ENCODE results near the gene UBE2E3. TPM values are rescaled to one million over a fixed set of nuclear protein-coding genes. Genes with fewer than 3 reads are reported as not detected.
"Not testable (repeated sequence)": the region's sequence is repeated elsewhere in the genome, so short reads cannot be mapped to it uniquely, and the experiment has no call there.

The UBE2E3 gene
- polyA plus RNA-seq, 3 donors, result 185 to 259 (median 211) TPM

GRCh38 chr2:181052523-181052891, 72.1 kb downstream of the UBE2E3 start:
- no peak for DNase-seq (ENCODE audit: extremely low read depth in 1 of 11, low read depth in 9 of 11, low spot score in 4 of 11)

DNA sequence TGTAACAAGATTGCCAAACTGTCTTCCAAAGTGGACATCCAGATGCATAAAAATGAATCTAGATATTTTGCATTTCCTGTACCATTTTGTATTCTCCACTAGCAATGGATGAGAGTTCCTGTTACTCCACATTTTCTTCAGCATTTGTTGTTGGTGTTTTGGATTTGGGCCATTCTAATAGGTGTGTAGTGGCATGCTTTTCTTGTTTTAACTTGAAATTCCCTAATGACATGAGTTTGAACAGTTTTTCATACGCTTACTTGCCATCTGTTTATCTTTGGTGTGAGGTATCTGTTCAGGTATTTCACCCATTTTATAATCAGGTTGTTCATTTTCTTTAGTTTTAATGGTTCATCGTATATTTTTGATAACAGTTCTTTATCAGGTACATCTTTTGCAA, 73.9 kb downstream of the UBE2E3 start:
- DNase-seq (ENCODE audit: extremely low read depth in 1 of 11, low read depth in 9 of 11, low spot score in 4 of 11), result no peak

- DNase-seq (ENCODE audit: extremely low read depth in 1 of 11, low read depth in 9 of 11, low spot score in 4 of 11), result no peak
Measured at GRCh38 chr2:181054843-181055242, 74.4 kb downstream of the UBE2E3 start.

GRCh38 chr2:181058378-181059269, 78.2 kb downstream of the UBE2E3 start:
- DNase-seq (ENCODE audit: extremely low read depth in 1 of 11, low read depth in 9 of 11, low spot score in 4 of 11), result no peak

DNA sequence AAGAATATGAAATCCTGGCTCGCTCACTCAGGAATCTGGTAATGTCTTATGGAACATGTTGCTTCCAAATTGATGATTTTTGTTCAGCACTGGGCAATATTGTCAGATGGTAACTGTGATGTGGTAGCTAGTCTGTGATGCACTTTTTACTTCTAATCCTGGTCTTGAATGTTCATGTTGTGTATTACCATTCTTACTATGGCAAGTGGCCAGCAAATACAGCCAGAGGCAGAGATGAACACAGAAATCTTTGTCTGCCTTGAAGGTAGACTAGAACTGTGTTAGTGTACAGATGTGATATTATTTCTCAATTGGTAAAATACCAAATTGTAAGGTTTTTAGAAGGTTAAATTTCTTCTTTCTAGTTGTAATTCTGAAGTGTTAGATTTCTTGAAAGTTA, 83.3 kb downstream of the UBE2E3 start:
- no peak for DNase-seq (ENCODE audit: extremely low read depth in 1 of 11, low read depth in 9 of 11, low spot score in 4 of 11)

- DNase-seq (ENCODE audit: extremely low read depth in 1 of 11, low read depth in 9 of 11, low spot score in 4 of 11), result no peak
Measured at GRCh38 chr2:181065458-181065857, 85.1 kb downstream of the UBE2E3 start.

DNA sequence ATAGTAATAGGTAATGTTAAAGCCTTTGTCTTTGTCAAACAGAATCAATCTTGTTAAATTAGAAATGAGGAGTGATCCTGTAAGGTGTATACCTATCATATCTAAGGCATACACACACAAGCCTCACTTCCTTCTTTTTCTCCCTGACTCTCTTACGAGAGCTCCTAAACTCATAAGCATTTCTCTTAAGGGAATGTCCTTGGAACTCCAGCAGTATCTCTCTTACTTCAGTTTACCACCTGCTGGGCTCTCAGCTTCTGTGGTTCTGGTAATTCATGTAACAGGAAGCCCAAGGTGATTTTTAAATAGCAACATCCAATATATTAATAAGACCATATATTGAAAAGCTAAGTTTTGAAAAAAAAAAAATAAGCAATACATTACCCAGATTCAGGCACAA, 85.9 kb downstream of the UBE2E3 start:
- DNase-seq (ENCODE audit: extremely low read depth in 1 of 11, low read depth in 9 of 11, low spot score in 4 of 11), result no peak

GRCh38 chr2:181070119-181070835, 89.9 kb downstream of the UBE2E3 start:
- DNase-seq (ENCODE audit: extremely low read depth in 1 of 11, low read depth in 9 of 11, low spot score in 4 of 11), result no peak

- DNase-seq (ENCODE audit: extremely low read depth in 1 of 11, low read depth in 9 of 11, low spot score in 4 of 11), result no peak
Measured at GRCh38 chr2:181070836-181071200, 90.4 kb downstream of the UBE2E3 start.

DNA sequence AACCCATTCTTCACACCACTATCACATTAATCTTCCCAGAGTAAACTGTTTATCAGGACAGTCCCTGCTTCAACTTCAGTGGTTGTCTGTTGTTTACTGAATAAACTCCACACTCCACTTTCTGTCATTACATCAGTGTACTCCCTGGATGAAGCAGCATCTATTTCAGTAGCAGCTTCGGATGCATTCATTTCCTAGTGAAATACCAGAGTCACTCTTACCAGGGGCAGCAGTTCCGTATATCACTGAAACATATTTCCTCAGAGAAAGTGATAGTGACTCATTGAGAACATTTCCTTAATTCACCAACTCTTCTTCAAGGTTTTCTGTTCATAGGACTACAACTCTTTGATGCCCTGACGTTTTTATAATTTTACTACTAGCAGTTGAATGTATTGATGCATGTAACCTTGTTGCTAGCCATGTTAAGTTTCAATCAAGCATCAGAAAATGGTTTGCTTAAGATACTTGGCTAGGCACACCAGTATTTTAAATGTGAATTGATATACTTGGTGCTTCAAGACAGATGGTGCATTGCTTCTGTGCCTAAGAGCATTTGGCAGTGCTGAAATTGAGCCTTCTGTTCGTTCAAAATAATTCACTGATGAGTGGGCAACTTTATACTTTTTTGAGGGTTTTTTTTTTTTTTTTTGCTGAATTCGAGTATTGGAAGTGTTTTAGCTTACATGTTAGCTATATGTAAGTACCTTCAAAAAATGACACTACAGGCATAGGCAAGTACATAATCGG, 92.3 kb downstream of the UBE2E3 start:
- no peak for DNase-seq (ENCODE audit: extremely low read depth in 1 of 11, low read depth in 9 of 11, low spot score in 4 of 11)

DNA sequence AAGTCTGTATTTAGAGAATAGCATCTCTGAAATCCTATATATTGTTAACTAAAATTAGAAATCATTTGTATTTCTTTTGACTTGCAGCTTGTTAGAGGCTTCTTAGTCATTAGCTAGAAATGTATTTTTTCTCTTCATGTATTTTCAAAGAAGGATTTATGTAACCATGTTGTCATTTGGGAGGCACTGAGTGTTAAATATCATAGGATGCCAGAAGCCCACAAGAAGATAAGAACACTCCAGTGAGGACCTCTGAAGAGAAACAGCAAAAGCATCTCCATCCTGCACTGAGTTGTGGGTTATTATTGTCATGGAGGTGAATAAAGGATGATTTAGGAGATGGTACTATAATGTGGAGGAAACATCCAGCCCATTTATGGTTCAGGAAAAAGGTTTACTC, 93.5 kb downstream of the UBE2E3 start:
- DNase-seq (ENCODE audit: extremely low read depth in 1 of 11, low read depth in 9 of 11, low spot score in 4 of 11), result no peak

DNA sequence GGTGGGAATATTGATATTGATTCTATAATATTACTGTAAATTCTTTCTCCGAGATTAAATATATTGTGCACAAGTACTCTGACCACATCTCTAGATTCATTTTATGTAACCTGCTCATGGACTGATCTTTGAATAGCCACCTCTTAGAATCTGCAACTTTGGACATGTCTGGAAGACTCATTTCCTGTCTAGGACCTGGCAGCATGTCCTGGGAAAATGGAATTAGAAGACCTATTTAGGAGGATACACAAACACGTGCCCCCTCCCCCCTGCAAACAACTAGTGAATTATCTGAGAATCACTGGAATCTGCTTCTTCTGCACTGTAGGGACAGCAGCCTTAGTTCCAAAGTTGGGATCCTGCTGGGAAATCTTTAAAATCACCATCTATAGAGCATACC, 94.1 kb downstream of the UBE2E3 start:
- no peak for DNase-seq (ENCODE audit: extremely low read depth in 1 of 11, low read depth in 9 of 11, low spot score in 4 of 11)

DNA sequence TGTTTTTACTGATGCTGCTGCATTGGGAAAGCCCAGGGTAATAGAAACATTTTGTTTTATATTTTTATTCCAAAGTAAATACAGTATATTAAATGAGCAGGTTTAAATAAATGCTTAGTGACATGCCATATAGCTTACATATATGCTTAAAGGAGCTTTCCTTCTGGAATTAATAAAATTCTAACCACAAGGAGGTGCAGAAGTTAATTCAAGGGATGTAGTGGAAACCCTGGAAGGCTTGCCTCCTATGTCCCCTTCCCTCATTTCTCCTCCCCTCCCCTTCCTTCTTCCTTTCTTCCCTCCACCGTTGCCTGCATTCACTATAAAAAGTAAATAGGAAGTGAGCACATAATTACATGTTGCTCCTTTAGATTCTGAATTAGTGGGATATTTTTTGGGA, 96.3 kb downstream of the UBE2E3 start:
- no peak for DNase-seq (ENCODE audit: extremely low read depth in 1 of 11, low read depth in 9 of 11, low spot score in 4 of 11)

DNA sequence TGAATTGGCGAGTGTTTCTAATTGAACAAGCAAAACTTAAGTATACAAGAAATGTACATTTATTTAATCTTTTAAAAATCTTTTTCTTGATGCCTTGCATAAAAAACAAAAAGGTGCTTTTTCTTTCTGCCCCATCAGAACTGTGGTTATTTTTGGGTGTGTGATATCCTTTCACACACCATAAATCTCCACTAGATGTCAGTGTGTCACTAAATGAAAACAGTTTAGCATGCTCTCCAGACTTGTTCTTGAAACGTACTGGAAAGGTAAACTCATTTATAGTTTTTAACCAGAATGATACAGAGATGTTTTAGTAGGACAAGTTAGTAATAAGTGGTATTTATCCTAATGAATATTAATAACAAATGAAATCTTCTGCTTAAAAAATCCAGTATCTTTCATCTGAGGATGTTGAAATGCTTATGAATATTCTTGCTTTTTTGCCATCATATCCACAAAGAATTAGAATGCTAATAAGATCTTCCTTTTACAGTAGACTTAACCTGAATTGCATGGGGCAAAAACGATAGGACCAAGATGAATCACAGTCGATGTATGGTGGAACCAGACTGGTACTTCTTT, 96.8 kb downstream of the UBE2E3 start:
- DNase-seq (ENCODE audit: extremely low read depth in 1 of 11, low read depth in 9 of 11, low spot score in 4 of 11), result peak; percentile 22 to 49 (median 32)

DNA sequence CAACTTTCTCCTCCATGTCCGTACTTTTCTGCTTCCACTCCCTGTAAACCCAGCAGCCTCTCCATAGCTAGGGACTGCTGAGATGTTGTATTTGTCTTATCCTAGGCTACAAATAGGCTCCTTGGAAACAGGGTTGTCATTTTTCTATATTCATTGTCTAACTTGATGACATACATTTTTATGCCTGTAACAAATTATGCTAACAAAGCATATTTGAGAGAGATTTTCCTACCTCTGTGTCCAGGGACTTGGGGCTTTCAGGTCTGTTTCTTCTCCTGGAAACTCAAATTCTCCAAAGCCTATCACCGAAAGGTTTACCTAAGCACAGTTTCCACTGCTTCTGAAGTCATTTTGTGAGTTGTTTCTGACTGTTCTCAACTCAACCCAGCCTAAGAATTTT, 102.7 kb downstream of the UBE2E3 start:
- DNase-seq (ENCODE audit: extremely low read depth in 1 of 11, low read depth in 9 of 11, low spot score in 4 of 11), result no peak

DNA sequence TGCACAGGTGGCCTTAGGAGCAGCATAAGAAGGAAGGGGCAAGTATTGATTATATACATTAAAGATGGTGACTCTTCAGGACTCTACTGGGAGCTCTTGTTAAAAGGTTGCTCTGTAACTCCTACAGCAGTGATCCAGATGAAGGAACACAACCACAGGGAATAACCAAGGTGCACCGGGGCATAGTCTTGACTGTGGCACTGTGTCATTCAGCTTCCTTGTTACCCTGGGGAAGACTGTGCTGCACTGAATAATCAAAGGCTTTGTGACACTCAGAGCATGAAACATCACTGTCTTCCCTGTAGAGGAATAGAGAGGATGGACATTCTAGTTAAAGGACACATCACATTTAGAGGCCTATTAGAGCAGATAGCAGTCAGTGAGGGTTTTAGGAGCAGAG, 105.3 kb downstream of the UBE2E3 start:
- DNase-seq (ENCODE audit: extremely low read depth in 1 of 11, low read depth in 9 of 11, low spot score in 4 of 11), result no peak

DNA sequence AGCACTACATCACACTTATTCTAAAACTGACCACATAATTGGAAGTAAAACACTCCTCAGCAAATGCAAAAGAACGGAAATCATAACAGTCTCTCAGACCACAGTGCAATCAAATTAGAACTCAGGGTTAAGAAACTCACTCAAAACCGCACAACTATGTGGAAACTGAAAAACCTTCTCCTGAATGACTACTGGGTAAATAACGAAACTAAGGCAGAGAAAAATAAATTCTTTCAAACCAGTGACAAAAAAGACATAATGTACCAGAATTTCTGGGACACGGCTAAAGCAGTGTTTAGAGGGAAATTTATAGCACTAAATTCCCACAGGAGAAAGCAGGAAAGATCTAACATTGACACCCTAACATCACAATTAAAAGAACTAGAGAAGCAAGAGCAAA, 111.5 kb downstream of the UBE2E3 start:
- not testable (repeated sequence) for DNase-seq (ENCODE audit: extremely low read depth in 1 of 11, low read depth in 9 of 11, low spot score in 4 of 11)

DNA sequence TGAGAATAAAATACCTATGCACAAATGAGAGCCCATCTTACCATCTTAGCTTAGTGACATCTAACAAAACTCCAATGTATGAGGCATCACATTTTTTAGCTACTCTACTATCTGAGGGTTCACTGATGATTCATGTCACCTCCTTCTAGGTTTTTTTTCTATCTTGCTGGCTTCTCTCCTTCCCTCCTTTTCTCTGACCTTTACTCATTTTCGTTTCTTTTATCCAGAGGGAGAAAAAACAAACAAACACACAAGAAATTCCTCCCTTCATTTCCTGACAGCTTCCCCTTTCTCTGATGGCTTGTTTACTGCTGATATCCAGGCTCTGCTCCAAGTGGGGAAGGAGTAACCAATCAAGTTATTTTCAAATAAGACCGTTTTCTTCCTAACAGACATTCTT, 115.1 kb downstream of the UBE2E3 start:
- peak in 4 of 11 donors; percentile 5 to 33 (median 12) for DNase-seq (ENCODE audit: extremely low read depth in 1 of 11, low read depth in 9 of 11, low spot score in 4 of 11)

GRCh38 chr2:181103659-181104058, 123.3 kb downstream of the UBE2E3 start:
- DNase-seq (ENCODE audit: extremely low read depth in 1 of 11, low read depth in 9 of 11, low spot score in 4 of 11), result no peak
